Left colon (tissue), 2 donors: ENCODE results near the gene B3GNT9. TPM values are rescaled to one million over a fixed set of nuclear protein-coding genes. Genes with fewer than 3 reads are reported as not detected.

Experiments used
- ATAC-seq: fragments of 200-7000 bp; cut with Tn5 transposase; one replicate; pipeline ENCODE4 v1.9.1; 2020; ENCODE audit warnings: mild to moderate bottlenecking, moderate library complexity
- DNase-seq, 2 donors: peaks; one replicate each; pipeline ENCODE4 v3.0.0-alpha.2; 2020
- intact Hi-C, 2 donors: fragments of 100-400 bp; cut with DNase I in 1 of 2; cut with micrococcal nuclease in 1 of 2; formaldehyde crosslinking; loops; one replicate each; pipeline versions ENCODE4 v1.11.2 to v1.14.0; 2022; cut with DNase I, micrococcal nuclease
- long read RNA-seq: library from polyadenylated mRNA; unstranded; transcript quantifications from one replicate; pipeline ENCODE4 v2.0.0, GENCODE V29; 2021
- total RNA-seq, 2 donors: library from RNA; stranded (reverse); fragmentation: NEBNext Ultra II Directional; extraction: Animal tissue kit (Norgen Biotek cat#: 25700); gene quantifications; one replicate each; pipeline ENCODE4 v1.2.1, GENCODE V29; 2021
- donor health status: DM: no; HTN: no; CAD: no.
- donor health status: DM: yes; HTN: yes; CAD: no.

The B3GNT9 gene, protein sequence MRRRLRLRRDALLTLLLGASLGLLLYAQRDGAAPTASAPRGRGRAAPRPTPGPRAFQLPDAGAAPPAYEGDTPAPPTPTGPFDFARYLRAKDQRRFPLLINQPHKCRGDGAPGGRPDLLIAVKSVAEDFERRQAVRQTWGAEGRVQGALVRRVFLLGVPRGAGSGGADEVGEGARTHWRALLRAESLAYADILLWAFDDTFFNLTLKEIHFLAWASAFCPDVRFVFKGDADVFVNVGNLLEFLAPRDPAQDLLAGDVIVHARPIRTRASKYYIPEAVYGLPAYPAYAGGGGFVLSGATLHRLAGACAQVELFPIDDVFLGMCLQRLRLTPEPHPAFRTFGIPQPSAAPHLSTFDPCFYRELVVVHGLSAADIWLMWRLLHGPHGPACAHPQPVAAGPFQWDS
- total RNA-seq, result 1 to 10 TPM; 2.9 to 4.3 TPM
- long read RNA-seq, partial matches to known transcripts, result 0 of 1 reads
- long read RNA-seq, other reads (novel, unspliced or antisense), result 1 of 1 reads

GRCh38 chr16:67150833-67151396, at the start of gene B3GNT9:
TSS of gene B3GNT9 (minus strand) at chr16:67150998. CDS start at chr16:67150485, 513 bp downstream.
- ATAC-seq (peak; percentile 50), DNase-seq (peak; percentile 75 to 81)
- intact Hi-C loops, result loop anchor here in 1 of 2 donors (10.0 kb wide), 1 partner anchor 176 kb away; no protein-coding TSS in a partner anchor

DNA sequence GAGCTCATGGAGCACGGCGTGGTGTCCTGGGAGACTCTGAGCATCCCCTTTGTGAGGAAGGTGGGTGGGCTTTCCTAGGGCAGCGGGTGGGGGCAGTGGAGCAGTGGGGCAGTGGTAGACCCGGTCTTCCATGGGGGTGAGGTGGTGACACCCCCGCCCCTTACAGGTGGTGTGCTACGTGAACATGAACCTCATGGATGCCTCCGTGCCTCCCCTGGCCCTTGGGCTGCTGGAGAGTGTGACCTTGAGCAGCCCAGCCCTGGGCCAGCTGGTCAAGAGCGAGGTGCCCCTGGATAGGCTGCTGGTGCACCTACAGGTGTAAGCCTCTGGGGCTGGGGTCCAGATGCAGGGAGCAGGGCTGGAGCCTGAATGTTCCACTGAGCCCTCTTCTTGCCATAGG, 49.7 kb upstream of the B3GNT9 start:
- DNase-seq (no peak), ATAC-seq (no peak)
- intact Hi-C loops, result no loop called here

GRCh38 chr16:67199808-67200198, 49.0 kb upstream of the B3GNT9 start:
- intact Hi-C loops, result no loop called here
- DNase-seq, result peak in 1 of 2 donors; percentile 62
- ATAC-seq, result peak; percentile 42

DNA sequence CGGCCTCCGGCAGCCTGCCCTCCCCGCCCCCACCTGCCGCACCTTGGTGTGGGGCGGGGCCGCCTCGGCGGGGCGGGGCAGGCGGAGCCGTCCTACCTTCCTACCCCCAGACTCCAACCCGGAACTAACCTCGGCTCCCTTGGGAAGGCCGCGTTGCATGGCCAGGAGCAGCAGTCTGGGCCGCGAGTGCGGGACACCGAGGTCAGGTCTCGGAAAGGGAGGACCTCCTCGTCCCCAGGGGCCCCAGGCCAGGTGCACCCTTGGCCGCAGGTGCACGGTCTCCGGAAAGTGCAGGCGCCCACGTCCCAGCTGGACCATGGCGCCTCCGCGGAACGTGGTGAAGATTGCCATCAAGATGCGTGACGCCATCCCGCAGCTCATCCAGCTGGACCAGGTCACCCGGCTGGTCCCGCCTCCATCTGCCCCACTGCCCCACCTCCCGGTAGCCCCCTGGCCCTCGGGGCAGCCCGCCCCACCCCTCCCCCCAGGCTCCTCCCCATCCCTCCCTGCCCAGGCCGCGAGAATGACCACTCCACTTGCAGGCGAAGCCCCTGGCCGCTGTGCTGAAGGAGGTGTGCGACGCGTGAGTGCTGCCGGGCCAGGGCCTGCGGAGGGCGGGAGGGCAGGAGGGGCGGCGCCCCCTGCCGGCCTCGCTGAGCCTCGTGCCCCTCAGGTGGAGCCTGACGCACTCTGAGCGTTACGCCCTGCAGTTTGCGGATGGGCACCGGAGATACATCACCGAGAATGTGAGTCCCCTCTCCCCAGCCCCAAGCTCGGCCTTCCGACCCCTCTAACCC, 48.4 kb upstream of the B3GNT9 start, which contains the start of gene ELMO3:
Gene ELMO3 (plus strand): TSS at position 121 of the 797 bp plus-strand sequence. CDS start 196 bp downstream, at position 317.
- ATAC-seq (peak; percentile 86), DNase-seq (peak; percentile 87 to 89)

GRCh38 chr16:67198238-67198734, 47.5 kb upstream of the B3GNT9 start:
- intact Hi-C loops, result no loop called here
- ATAC-seq, result peak; percentile 67
- peak; percentile 77 to 82 for DNase-seq

More for the DNA sequence above, 48.4 kb upstream of the B3GNT9 start, which contains the start of gene ELMO3:
- intact Hi-C loops, result no loop called here

- no peak for ATAC-seq
- DNase-seq, result no peak
- intact Hi-C loops, result no loop called here
Observed at GRCh38 chr16:67197704-67198103, 46.9 kb upstream of the B3GNT9 start.

- DNase-seq (no peak), ATAC-seq (no peak)
- intact Hi-C loops, result no loop called here
Observed at GRCh38 chr16:67196881-67197280, 46.1 kb upstream of the B3GNT9 start.

DNA sequence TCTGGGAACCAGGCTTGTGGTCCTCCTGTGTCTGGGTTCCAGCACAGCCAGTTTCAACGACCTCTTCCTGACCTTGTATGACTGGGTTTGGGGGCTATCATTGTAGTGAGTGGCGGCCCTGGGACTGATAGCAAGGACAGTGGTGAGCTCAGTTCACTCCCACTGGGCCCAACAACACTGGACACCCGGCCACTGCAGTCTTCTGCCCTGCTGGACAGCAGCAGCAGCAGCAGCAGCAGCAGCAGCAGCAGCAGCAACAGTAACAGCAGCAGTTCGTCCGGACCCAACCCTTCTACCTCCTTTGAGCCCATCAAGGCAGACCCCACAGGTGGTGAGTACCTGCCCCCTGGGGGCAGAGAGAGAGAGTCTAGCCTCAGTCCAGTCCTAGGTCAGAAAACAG, 44.9 kb upstream of the B3GNT9 start:
- intact Hi-C loops, result no loop called here
- DNase-seq (no peak), ATAC-seq (no peak)

DNA sequence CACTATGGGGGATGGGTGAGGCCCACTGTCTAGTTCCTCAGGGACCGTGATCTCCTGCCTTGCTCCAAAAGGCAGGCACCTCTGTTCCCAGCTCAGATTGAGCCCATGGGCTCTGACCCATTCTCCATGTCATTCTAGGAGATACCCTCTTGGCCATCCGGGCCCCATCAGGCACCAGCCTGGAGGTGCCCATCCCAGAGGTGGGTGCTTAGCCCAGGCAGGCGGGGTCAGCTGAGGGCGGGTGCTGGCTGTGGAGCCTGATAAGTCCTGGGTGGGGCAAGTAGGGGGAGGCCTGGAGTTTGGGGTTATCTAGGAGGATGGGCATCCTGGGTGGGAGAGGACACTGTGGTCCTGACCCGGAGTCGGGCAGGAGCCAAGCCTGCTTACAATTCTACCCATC, 43.5 kb upstream of the B3GNT9 start:
- DNase-seq (no peak), ATAC-seq (no peak)
- intact Hi-C loops, result no loop called here

DNA sequence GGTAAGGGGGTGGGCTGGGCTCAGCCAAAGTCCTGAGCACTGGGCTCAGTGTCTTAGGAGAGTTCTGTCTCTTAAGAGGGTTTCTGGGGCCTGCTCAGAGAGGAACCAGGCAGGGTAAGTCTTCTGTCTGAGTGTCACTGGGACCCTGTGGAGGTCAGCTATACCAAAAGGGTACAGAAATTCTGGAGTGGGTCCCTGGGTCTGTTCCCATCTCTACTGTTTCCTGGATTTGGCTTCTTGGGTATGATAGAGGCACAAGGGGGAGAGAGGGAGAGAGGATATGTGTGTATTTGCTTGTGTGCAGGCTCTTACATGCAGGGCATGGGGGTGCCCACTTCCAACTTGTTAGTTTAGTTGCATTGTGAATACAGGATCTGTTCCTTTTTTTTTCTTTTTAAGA, 42.7 kb upstream of the B3GNT9 start:
- intact Hi-C loops, result no loop called here
- no peak for DNase-seq
- no peak for ATAC-seq

DNA sequence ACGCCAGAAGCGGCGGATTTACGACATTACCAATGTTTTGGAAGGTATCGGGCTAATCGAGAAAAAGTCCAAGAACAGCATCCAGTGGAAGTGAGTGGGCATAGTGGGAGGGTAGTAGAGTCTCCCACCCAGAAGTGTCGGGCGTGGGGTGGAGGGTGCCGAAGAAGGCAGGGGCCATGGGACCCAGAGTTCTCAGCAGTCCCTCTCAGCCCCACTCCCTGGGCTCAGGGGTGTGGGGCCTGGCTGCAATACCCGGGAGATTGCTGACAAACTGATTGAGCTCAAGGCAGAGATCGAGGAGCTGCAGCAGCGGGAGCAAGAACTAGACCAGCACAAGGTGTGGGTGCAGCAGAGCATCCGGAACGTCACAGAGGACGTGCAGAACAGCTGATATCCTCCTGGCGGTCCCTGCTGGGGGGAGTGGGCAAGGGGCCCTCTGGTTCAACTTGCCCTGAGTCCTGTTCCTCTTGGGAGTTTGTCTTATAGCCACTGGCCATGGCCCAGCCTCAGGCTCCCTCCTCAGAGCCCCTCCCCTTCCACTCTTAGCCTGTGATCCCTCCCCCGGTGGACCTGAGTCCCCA, 42.1 kb upstream of the B3GNT9 start:
- DNase-seq, result no peak
- no peak for ATAC-seq
- intact Hi-C loops, result no loop called here

DNA sequence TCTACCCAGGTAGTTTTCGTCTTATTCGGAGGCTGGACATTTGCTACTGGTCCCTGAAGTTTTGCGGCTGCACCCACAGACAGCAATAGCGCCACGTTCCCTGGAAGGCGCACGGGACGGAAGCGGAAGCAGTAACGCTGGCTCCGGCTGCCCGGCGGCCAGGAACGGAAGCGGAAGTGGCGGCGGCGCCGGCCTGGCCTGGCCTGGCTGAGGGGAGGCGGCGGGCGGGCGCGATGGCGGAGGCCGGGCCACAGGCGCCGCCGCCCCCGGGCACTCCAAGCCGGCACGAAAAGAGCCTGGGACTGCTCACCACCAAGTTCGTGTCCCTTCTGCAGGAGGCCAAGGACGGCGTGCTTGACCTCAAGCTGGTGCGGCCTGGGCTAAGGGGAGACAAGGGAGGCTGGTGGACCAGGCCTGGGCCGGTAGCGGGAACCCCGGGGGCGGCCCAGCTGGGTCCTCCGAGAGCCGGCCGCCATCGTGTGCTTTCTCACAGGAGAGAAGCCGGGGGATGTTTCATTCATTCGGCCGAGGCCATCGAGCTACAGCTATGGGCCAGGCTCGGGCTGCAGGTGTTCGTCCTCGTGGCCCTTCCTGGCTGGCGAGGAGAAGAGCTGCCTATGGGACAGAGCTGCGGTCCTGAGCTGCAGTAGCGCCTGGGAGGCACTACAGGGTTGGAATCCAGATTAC, 41.3 kb upstream of the B3GNT9 start, which contains the start of gene E2F4:
Gene E2F4 (plus strand): TSS at position 161 of the 687 bp plus-strand sequence. CDS start 73 bp downstream, at position 234.
- DNase-seq, result peak; percentile 91
- peak; percentile 94 for ATAC-seq
- intact Hi-C loops, result no loop called here

DNA sequence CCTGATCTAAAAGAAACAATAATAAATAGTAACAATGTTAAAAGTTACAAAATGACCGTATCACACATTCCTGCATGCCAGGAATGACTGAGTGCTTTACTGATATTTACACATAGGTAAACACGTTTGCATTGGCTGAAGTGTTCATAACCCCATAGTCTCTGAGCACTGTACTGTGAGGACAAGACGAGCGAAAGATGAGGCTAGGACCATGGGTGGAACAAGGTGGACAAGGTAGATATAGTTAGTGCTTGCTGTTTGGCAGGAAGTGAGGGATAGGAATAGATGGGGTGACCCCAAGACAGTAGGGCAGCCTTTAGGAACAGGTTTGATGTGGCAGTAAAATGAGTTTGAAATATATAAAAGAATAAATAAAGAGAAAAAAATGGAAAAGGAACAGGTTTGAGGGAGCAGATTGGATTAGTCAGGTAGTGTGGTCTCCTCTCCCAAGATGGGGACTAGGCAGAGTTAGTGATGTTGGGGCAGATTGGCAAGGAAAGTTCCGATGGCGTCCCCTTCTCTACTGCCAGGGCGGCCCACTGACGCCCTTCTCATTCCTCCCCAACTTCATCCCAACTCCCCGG, 40.7 kb upstream of the B3GNT9 start:
- ATAC-seq (no peak), DNase-seq (no peak)
- intact Hi-C loops, result no loop called here

DNA sequence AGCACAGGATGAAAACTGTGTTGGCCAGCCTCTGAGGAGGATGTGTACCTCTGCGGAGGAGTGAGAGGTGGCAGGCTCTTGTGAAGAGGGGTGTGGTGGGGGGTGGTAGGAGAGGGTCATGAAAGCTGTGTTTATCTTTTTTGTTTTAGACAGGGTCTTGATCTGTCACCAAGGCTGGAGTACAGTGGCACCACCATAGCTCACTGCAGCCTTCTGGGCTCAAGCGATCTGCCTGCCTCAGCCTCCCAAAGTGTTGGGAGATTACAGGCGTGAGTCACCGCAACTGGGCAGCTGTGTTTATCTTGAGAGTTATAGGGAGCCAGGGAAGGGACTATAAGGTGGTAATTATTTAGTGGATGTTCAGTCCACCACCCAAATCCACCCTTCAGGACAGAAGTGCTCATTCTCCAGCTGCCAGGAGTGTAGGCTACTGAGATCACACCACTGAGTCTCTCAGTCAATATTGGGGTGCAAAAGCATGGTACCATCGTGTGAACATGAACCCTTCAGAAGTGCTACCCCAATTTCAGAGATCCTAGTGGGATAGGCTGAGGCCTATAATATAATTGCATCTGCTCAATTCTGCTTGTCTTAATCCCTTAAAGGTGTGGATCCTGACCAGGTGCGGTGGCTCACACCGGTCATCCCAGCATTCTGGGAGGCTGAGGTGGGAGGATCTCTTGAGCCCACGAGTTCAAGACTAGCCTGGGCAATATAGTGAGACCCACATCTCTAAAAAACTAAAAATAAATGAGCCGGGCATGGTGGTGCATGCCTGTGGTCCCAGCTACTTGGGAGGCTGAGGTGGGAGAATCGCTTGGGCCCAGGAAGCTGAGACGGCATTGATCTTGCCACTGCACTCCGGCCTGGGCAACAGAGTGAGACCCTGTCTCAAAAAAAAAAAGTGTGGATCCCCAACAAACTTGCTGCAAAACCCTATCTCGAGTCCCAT, 39.9 kb upstream of the B3GNT9 start:
- ATAC-seq, result no peak
- no peak for DNase-seq
- intact Hi-C loops, result no loop called here

GRCh38 chr16:67190041-67190440, 39.2 kb upstream of the B3GNT9 start, which contains the start of gene EXOC3L1:
TSS of gene EXOC3L1 (minus strand) at chr16:67190136. CDS start at chr16:67189676, 460 bp downstream.
- DNase-seq (no peak), ATAC-seq (no peak)
- intact Hi-C loops, result no loop called here

DNA sequence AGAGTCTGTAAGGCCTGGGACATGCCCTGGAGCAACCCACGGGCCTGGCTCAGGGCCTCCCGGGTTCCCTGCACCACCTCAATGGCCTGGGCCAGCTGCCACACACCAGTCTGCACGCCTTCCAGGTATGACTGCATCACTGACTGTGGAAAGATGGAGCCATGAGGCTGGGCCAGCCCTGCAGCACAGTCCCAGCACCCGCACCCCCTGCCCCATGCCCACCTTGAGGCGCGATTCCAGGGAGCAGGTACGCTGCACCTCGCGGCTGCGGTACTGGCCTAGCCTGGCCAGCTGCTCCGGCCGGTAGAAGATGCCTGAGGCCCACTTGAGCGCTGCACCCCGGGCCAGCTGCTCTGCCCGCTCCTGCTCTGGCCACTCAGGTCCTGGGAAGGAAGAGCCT, 38.0 kb upstream of the B3GNT9 start:
- intact Hi-C loops, result no loop called here
- no peak for DNase-seq
- no peak for ATAC-seq

DNA sequence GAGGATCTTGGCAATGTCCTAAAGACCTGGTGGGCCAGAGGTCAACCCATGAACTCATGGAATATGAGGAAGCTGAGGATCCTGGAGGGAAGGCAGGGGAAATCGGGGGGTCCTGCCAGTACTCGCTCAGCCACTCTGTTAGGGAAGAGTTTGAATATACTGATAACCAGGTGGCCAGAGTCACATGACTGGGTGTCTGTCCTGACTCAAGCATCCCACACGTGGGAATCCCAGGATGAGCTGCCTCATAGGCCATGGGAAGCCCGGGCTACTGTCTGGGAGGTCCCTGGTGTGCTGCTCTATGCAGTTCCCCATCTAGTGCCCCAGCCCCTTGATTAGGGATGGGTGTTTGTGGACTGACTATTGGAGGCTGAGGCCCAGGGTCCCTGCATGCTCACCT, 37.5 kb upstream of the B3GNT9 start:
- no peak for ATAC-seq
- intact Hi-C loops, result no loop called here
- no peak for DNase-seq
